ENCODE measurements around the gene ATP8A2.

GRCh38 chr13:25978961-25979360 is 607.2 kb downstream of the ATP8A2 start:
- no peak for TF ChIP-seq POLR2A (IDR thresholded peaks at IDR 0.05)
- TF ChIP-seq, protein P1, sequence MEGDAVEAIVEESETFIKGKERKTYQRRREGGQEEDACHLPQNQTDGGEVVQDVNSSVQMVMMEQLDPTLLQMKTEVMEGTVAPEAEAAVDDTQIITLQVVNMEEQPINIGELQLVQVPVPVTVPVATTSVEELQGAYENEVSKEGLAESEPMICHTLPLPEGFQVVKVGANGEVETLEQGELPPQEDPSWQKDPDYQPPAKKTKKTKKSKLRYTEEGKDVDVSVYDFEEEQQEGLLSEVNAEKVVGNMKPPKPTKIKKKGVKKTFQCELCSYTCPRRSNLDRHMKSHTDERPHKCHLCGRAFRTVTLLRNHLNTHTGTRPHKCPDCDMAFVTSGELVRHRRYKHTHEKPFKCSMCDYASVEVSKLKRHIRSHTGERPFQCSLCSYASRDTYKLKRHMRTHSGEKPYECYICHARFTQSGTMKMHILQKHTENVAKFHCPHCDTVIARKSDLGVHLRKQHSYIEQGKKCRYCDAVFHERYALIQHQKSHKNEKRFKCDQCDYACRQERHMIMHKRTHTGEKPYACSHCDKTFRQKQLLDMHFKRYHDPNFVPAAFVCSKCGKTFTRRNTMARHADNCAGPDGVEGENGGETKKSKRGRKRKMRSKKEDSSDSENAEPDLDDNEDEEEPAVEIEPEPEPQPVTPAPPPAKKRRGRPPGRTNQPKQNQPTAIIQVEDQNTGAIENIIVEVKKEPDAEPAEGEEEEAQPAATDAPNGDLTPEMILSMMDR (IDR thresholded peaks at IDR 0.05), result no peak
